Mesendoderm (in vitro differentiated cells): ENCODE results near the gene CD300H.

Experiments used
- DNase-seq: peaks from one replicate; pipeline ENCODE4 v3.0.0; 2013
- H2AK5ac ChIP-seq: 2 replicates; pipeline ENCODE4 v1.6.1; 2013; ENCODE audit warnings: low read length, inconsistent platforms
- H2BK120ac ChIP-seq: 2 replicates; pipeline ENCODE4 v1.6.1; 2013; ENCODE audit warnings: low read depth, mild to moderate bottlenecking, low read length, moderate library complexity, mixed read lengths
- H2BK15ac ChIP-seq: replicated peaks from 2 replicates; pipeline ENCODE4 v1.6.1; 2013; ENCODE audit warnings: low read depth, mild to moderate bottlenecking, moderate library complexity
- H2BK5ac ChIP-seq: 2 replicates; pipeline ENCODE4 v1.6.1; 2013; ENCODE audit warnings: low read length, inconsistent platforms
- H3K18ac ChIP-seq: 2 replicates; pipeline ENCODE4 v1.6.1; 2013; ENCODE audit warnings: mild to moderate bottlenecking, low read length, mixed read lengths
- H3K23ac ChIP-seq: one replicate; pipeline ENCODE4 v1.6.1; 2013; ENCODE audit warnings: low read length
- H3K27ac ChIP-seq: 2 replicates; pipeline ENCODE4 v1.5.1; 2013; ENCODE audit warnings: low read depth, mild to moderate bottlenecking, inconsistent platforms, low read length, moderate library complexity
- H3K27me3 ChIP-seq: 2 replicates; pipeline ENCODE4 v1.6.1; 2013; ENCODE audit warnings: low read length, control low read depth, mild to moderate bottlenecking, inconsistent platforms; ENCODE audit not compliant: insufficient read depth, poor library complexity
- H3K36me3 ChIP-seq: 2 replicates; pipeline ENCODE4 v1.6.1; 2013; ENCODE audit warnings: low read length, inconsistent platforms; ENCODE audit not compliant: control insufficient read depth, insufficient read depth
- H3K4ac ChIP-seq: one replicate; pipeline ENCODE4 v1.6.1; 2013; ENCODE audit warnings: low read depth, mild to moderate bottlenecking, low read length, moderate library complexity
- H3K4me1 ChIP-seq: 2 replicates; pipeline ENCODE4 v1.6.1; 2013; ENCODE audit warnings: low read depth, low read length, inconsistent platforms; ENCODE audit not compliant: control insufficient read depth
- H3K4me2 ChIP-seq: 2 replicates; pipeline ENCODE4 v1.6.1; 2013; ENCODE audit warnings: low read length
- H3K4me3 ChIP-seq: 2 replicates; pipeline ENCODE4 v1.5.1; 2013; ENCODE audit warnings: mild to moderate bottlenecking, low read length
- H3K56ac ChIP-seq: one replicate; pipeline ENCODE4 v1.6.1; 2013; ENCODE audit warnings: low read length
- H3K79me1 ChIP-seq: 2 replicates; pipeline ENCODE4 v1.6.1; 2013; ENCODE audit warnings: low read length, inconsistent platforms
- H3K79me2 ChIP-seq: 2 replicates; pipeline ENCODE4 v1.6.1; 2013; ENCODE audit warnings: mild to moderate bottlenecking, low read length; ENCODE audit not compliant: control insufficient read depth, insufficient read depth
- H3K9ac ChIP-seq: 2 replicates; pipeline ENCODE4 v1.6.1; 2013; ENCODE audit warnings: low read length, inconsistent platforms
- H4K5ac ChIP-seq: one replicate; pipeline ENCODE4 v1.6.1; 2013; ENCODE audit warnings: low read length
- H4K8ac ChIP-seq: one replicate; pipeline ENCODE4 v1.6.1; 2013; ENCODE audit warnings: low read depth, mild to moderate bottlenecking, control low read depth, low read length, moderate library complexity
- WGBS: extraction: QIAGEN DNeasy Blood & Tissue Kit; methylation state at CpG from one replicate; pipeline ENCODE4 v1.1.7; 2013; ENCODE audit warnings: low lambda C conversion rate, missing lambda C conversion rate; ENCODE audit not compliant: insufficient coverage; ENCODE audit errors: extremely low coverage; 5-methylcytosine and 5-hydroxymethylcytosine counted together

Gene CD300H

DNA sequence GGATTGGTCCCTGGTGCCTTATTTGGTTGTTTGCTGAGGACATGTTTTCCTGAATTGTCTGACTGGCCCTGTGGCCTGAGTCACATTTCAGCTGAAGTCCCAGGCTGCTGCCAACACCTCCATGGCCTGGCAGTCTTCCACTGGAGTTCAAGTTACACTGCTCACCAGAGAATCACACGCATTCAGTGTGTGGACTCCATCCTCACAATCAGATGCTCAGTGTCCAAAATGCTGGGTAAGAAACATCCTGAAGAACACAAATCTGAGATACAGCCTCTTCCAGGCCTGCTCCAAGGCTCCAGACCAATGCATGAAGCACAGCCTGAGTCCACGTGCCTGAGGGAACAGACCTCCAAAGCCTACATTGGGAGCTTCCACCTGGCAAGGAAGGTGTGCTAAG, 55.3 kb downstream of the CD300H start:
- no peaks in the 10 kb centered on the region for H3K79me1 ChIP-seq
- no peak overlapping the region for H2BK15ac ChIP-seq
- no peak overlapping the region for H3K18ac ChIP-seq
- no peak overlapping the region for H3K4me3 ChIP-seq
- no peak overlapping the region for H3K23ac ChIP-seq
- no peak overlapping the region for H2BK5ac ChIP-seq
- DNase-seq, result no peak
- no peak overlapping the region for H3K9ac ChIP-seq
- H3K36me3 ChIP-seq, result no peaks in the 10 kb centered on the region
- H3K56ac ChIP-seq, result no peak overlapping the region
- no peaks in the 10 kb centered on the region for H3K79me2 ChIP-seq
- no peak overlapping the region for H4K8ac ChIP-seq
- no peak overlapping the region for H2BK120ac ChIP-seq
- H3K27ac ChIP-seq, result no peak overlapping the region
- H3K4me2 ChIP-seq, result no peak overlapping the region
- no peak overlapping the region for H4K5ac ChIP-seq
- WGBS, result no CpG with 5 or more reads among the region's 2 CpGs
- no peak overlapping the region for H2AK5ac ChIP-seq
- H3K4me1 ChIP-seq, result no peaks in the 10 kb centered on the region
- H3K4ac ChIP-seq, result no peak overlapping the region
- no peaks in the 10 kb centered on the region for H3K27me3 ChIP-seq
